Stimulated activated naive B cell treated with anti-CD40 and anti-IgM and Interleukin-4, amounts not matched to agents 10 μg/mL and 1 μg/mL and 100 μg/mL, for 72 hours (primary cell): Measurements from ENCODE around the gene KIAA1755.

Experiments
- ATAC-seq, 2 donors: fragments of 150-1000 bp; cut with Tn5 transposase; replicated peaks; 2 replicates each; pipeline ENCODE4 v1.10.0; 2021; ENCODE audit warnings: moderate library complexity in 1 of 2
- DNase-seq: peaks from one replicate; pipeline ENCODE4 v3.0.0; 2021
- H3K27ac Mint-ChIP-seq: one replicate; pipeline ENCODE4 v1.8.0; 2022; ENCODE audit warnings: mild to moderate bottlenecking, mixed read lengths
- H3K27me3 Mint-ChIP-seq, 2 donors: one replicate each; pipeline ENCODE4 v1.8.0; 2022; ENCODE audit warnings: mixed read lengths in 2 of 2
- H3K36me3 Mint-ChIP-seq, 2 donors: one replicate each; pipeline ENCODE4 v1.8.0; 2022; ENCODE audit warnings: mixed read lengths in 2 of 2, mild to moderate bottlenecking in 1 of 2
- H3K4me1 Mint-ChIP-seq, 2 donors: one replicate each; pipeline ENCODE4 v1.8.0; 2022; ENCODE audit warnings: mixed read lengths in 2 of 2, mild to moderate bottlenecking in 1 of 2
- H3K4me3 Mint-ChIP-seq, 2 donors: one replicate each; pipeline ENCODE4 v1.8.0; 2022; ENCODE audit warnings: mild to moderate bottlenecking in 2 of 2, mixed read lengths in 2 of 2, moderate library complexity in 1 of 2
- H3K9me3 Mint-ChIP-seq, 2 donors: one replicate each; pipeline ENCODE4 v1.8.0; 2022; ENCODE audit warnings: mixed read lengths in 2 of 2, mild to moderate bottlenecking in 1 of 2

The KIAA1755 gene

DNA sequence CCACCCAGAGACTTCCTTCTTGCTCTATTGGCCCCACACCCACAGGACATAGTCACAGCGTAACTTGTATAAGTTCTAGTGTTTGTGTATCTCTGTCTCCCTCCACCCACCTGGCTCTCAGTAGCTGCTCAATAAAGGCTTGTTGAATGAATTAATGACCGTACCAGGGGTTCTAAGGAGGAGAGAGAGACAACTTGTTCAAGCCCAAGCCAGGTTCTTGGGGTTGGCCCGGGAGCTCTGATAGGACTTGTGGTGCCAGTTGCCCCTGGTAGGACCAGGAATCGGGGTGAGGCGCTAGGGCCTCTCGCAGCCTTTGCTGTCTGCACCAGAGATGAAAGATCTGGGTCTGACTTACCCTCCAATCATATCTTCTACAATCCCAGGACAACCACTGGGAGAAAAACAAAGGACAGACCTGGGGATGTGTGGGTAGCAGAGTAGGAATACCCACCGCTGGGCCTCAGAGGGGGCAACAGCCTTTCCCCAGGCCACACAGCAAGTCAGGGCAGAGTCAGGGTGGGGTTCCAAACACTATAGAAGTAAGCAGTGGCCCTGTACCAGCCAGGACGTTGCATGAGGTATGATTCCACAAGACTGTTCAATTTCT, 90.2 kb downstream of the KIAA1755 start:
- ATAC-seq: no peak
- Mint-ChIP-seq H3K27ac (peak overlapping the region; percentile 14), H3K27me3 (peaks cover 12 to 46% of the 10 kb centered on the region in 2 donors), H3K4me3 (no peak overlapping the region), H3K4me1 (peaks cover 20 to 40% of the 10 kb centered on the region in 2 donors), H3K9me3 (no peaks in the 10 kb centered on the region), H3K36me3 (no peaks in the 10 kb centered on the region)
- no peak for DNase-seq

DNA sequence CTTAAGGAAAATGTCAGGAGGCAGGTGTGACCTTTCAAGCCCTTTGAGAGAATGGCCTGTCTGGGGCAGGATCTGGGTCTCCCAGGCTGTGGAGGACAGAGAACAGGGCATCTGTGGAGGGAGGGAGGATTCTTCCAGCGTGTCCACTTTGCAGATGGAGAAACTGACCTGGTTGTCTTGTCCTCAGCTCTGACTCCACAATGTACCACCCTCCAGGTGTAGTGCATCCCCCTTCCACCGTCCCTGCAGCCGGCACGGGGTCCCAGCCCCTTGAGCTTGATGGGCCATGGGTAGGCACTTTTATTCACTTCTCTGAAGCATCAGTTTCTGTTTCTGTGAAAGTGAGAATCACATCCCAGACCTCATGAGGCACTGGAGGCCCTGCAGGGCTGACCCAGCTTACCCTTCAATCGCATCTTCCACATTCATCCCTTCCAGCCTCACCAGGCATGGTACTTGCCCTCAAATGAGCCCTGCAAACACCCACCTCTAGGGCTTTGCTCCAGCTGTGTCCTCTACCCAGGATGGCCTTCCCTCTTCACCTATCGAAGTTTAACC, 90.8 kb downstream of the KIAA1755 start:
- ATAC-seq (no peak), DNase-seq (no peak)
- peaks cover 14 to 52% of the 10 kb centered on the region in 2 donors for H3K27me3 Mint-ChIP-seq
- H3K4me1 Mint-ChIP-seq: peaks cover 24 to 46% of the 10 kb centered on the region in 2 donors
- no peaks in the 10 kb centered on the region for H3K9me3 Mint-ChIP-seq
- peak overlapping the region; percentile 14 for H3K27ac Mint-ChIP-seq
- no peaks in the 10 kb centered on the region for H3K36me3 Mint-ChIP-seq
- H3K4me3 Mint-ChIP-seq: no peak overlapping the region

- peak overlapping the region; percentile 75 for H3K27ac Mint-ChIP-seq
- peak; percentile 62 to 67 for ATAC-seq
- DNase-seq: no peak
- H3K36me3 Mint-ChIP-seq: no peaks in the 10 kb centered on the region
- H3K4me3 Mint-ChIP-seq: peak overlapping the region in 1 of 2 donors; percentile 63
- H3K4me1 Mint-ChIP-seq: peaks cover 24 to 47% of the 10 kb centered on the region in 2 donors
- H3K9me3 Mint-ChIP-seq: no peaks in the 10 kb centered on the region
- peaks cover 14 to 58% of the 10 kb centered on the region in 2 donors for H3K27me3 Mint-ChIP-seq
Observed at GRCh38 chr20:38168791-38169589, 91.5 kb downstream of the KIAA1755 start.

GRCh38 chr20:38167851-38168760, 92.4 kb downstream of the KIAA1755 start:
- no peaks in the 10 kb centered on the region for H3K36me3 Mint-ChIP-seq

DNA sequence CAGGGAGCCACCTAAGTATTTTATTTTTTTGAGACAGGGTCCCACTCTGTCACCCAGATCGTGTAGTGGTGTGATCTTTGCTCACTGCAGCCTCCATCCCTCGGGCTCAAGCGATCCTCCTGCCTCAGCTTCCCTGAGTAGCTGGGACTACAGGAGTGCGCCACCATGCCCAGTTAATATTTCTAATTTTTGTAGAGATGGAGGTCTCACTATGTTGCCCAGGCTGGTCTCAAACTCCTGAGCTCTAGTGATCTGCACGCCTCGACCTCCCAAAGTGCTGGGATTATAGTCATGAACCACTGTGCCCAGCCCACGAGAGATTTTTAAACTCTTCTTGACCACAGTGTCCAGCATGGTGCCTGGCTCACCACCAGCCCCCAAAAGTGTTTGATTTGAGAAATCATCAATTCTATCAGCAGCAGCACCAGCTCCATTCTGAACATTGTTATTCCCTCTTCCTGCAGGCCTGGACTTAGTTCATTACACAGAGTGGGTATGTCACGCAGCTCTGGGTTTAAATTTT, 93.1 kb downstream of the KIAA1755 start:
- peaks cover 24 to 47% of the 10 kb centered on the region in 2 donors for H3K4me1 Mint-ChIP-seq

More at GRCh38 chr20:38167851-38168760, 92.4 kb downstream of the KIAA1755 start:
- Mint-ChIP-seq H3K9me3 (no peaks in the 10 kb centered on the region), H3K27me3 (peaks cover 14 to 58% of the 10 kb centered on the region in 2 donors), H3K27ac (peak overlapping the region; percentile 75), H3K4me1 (peaks cover 24 to 47% of the 10 kb centered on the region in 2 donors), H3K4me3 (no peak overlapping the region)
- peak; percentile 55 to 66 for ATAC-seq
- no peak for DNase-seq

DNA sequence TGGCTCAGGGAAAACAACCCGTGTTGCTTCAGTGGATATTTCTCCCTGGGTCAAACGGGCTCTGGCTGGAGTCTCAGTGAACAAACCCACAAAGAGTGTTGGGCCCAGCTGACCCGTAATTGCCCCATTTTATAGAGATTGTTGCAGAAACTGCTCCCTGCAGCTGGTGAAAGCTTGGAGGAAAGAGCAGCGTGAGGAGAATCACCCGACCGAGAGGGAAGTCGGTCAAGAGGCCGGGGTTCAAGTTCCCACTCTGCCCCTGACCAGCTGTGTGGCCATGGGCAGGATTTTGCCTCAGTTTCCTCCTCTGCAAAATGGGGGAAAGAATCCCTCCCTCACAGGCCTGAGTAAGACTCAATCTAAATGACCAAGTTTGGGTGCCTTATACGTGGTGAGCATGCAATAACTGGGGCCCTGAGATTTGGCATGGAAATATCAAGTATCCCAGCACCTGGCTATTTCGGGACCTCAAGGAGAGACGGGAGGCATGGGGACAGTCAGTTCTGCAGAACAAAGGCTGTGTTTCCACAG, 93.8 kb downstream of the KIAA1755 start:
- peaks cover 20 to 47% of the 10 kb centered on the region in 2 donors for H3K27me3 Mint-ChIP-seq
- ATAC-seq (no peak), DNase-seq (no peak)
- H3K4me1 Mint-ChIP-seq: peaks cover 24 to 47% of the 10 kb centered on the region in 2 donors
- no peaks in the 10 kb centered on the region for H3K9me3 Mint-ChIP-seq
- H3K36me3 Mint-ChIP-seq: no peaks in the 10 kb centered on the region
- no peak overlapping the region for H3K27ac Mint-ChIP-seq
- no peak overlapping the region for H3K4me3 Mint-ChIP-seq

More for the DNA sequence above, 93.1 kb downstream of the KIAA1755 start:
- no peaks in the 10 kb centered on the region for H3K9me3 Mint-ChIP-seq
- peaks cover 20 to 53% of the 10 kb centered on the region in 2 donors for H3K27me3 Mint-ChIP-seq
- no peak overlapping the region for H3K27ac Mint-ChIP-seq
- H3K36me3 Mint-ChIP-seq: no peaks in the 10 kb centered on the region
- ATAC-seq (no peak), DNase-seq (no peak)
- no peak overlapping the region for H3K4me3 Mint-ChIP-seq

- DNase-seq (no peak), ATAC-seq (no peak)
- peaks cover 24 to 47% of the 10 kb centered on the region in 2 donors for H3K4me1 Mint-ChIP-seq
- no peaks in the 10 kb centered on the region for H3K36me3 Mint-ChIP-seq
- peak overlapping the region; percentile 74 to 77 for H3K4me3 Mint-ChIP-seq
- no peaks in the 10 kb centered on the region for H3K9me3 Mint-ChIP-seq
- no peak overlapping the region for H3K27ac Mint-ChIP-seq
- peaks cover 20 to 41% of the 10 kb centered on the region in 2 donors for H3K27me3 Mint-ChIP-seq
Observed at GRCh38 chr20:38165966-38166702, 94.4 kb downstream of the KIAA1755 start.

DNA sequence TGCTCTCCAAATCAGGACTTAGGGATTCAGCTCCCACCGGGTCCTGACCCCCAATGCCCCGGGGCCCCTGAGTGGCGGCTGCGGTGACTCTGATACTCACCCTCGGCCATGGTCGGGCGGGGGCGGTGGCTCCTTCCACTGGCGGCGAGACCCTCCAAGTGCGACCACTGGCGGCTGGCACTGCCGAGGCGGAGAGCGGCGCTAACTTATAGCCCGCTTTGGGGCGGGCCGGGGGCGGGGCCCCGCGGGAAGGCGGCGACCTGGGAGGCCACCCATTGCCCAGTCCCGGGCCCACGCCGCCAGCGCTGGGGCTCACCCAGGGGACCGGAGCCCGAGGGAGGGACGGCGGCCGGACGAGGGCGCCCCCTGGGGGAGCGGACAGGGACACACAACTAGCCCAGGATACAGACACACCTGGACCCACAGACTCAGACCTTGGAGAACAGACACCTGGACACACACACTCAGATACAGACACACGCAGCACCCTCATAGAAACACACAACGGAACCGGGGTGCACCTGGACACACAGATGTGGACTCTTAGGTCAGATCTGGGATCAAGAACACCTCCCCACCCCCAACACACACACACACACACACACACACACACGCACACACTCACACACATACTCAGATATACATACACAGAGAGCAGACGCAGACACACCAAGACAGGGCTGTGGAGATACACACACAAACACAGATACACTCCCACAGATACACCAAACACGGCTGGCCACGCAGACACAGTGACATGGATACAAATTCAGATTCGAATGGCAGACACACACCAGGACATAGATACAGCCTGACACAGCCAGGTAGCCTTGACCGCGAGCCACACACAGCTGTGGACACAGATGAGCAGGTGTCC, 95.2 kb downstream of the KIAA1755 start, which contains the start of gene TGM2:
TSS of gene TGM2 (minus strand) at position 182 of the 877 bp plus-strand sequence. CDS start at position 110, 72 bp downstream.
- peak; percentile 63 for DNase-seq
- peak; percentile 80 to 82 for ATAC-seq
- Mint-ChIP-seq H3K9me3 (no peaks in the 10 kb centered on the region), H3K27ac (peak within 1 kb of the TSS; percentile 74), H3K4me1 (peaks cover 24 to 47% of the 10 kb centered on the region in 2 donors), H3K27me3 (peaks cover 20 to 34% of the 10 kb centered on the region in 2 donors), H3K36me3 (no peaks in the 10 kb centered on the region), H3K4me3 (peak within 1 kb of the TSS; percentile 74 to 77)

GRCh38 chr20:38164624-38165088, 95.9 kb downstream of the KIAA1755 start:
- no peak overlapping the region for H3K27ac Mint-ChIP-seq
- peaks cover 19 to 41% of the 10 kb centered on the region in 2 donors for H3K4me1 Mint-ChIP-seq
- no peaks in the 10 kb centered on the region for H3K9me3 Mint-ChIP-seq
- H3K27me3 Mint-ChIP-seq: peaks cover 20 to 34% of the 10 kb centered on the region in 2 donors
- ATAC-seq (no peak), DNase-seq (no peak)
- H3K4me3 Mint-ChIP-seq: peak overlapping the region; percentile 31 to 77
- no peaks in the 10 kb centered on the region for H3K36me3 Mint-ChIP-seq

- Mint-ChIP-seq H3K27ac (no peak overlapping the region), H3K4me1 (peaks cover 18 to 35% of the 10 kb centered on the region in 2 donors), H3K36me3 (no peaks in the 10 kb centered on the region), H3K27me3 (peaks cover 20 to 34% of the 10 kb centered on the region in 2 donors), H3K9me3 (no peaks in the 10 kb centered on the region), H3K4me3 (no peak overlapping the region)
- no peak for DNase-seq
- no peak for ATAC-seq
Observed at GRCh38 chr20:38164069-38164468, 96.5 kb downstream of the KIAA1755 start.

- no peak for ATAC-seq
- no peak overlapping the region for H3K27ac Mint-ChIP-seq
- H3K36me3 Mint-ChIP-seq: no peaks in the 10 kb centered on the region
- H3K9me3 Mint-ChIP-seq: no peaks in the 10 kb centered on the region
- peaks cover 20 to 34% of the 10 kb centered on the region in 2 donors for H3K27me3 Mint-ChIP-seq
- no peak overlapping the region for H3K4me3 Mint-ChIP-seq
- peaks cover 10 to 26% of the 10 kb centered on the region in 2 donors for H3K4me1 Mint-ChIP-seq
- no peak for DNase-seq
Observed at GRCh38 chr20:38162878-38163875, 97.4 kb downstream of the KIAA1755 start.
